ENCODE measurements around the gene KRTAP4-12.
"Not testable (repeated sequence)": the region's sequence is repeated elsewhere in the genome, so short reads cannot be mapped to it uniquely, and the experiment has no call there.

The KRTAP4-12 gene

GRCh38 chr17:41123991-41124371 is at the start of gene KRTAP4-12:
KRTAP4-12 (minus strand) TSS chr17:41124182; CDS start chr17:41124122, 60 bp downstream.
- not testable (repeated sequence) for DNase-seq (ENCODE audit: low spot score)

GRCh38 chr17:41171886-41172285 is 47.9 kb upstream of the KRTAP4-12 start:
- no peak for DNase-seq (ENCODE audit: low spot score)

- no peak for DNase-seq (ENCODE audit: low spot score)
These were observed 44.1 kb upstream of the KRTAP4-12 start, which contains the start of gene KRTAP4-3 for GRCh38 chr17:41168121-41168520. KRTAP4-3 (minus strand) TSS chr17:41168221; CDS start chr17:41168172, 49 bp downstream.

- DNase-seq (ENCODE audit: low spot score): no peak
These were observed 43.6 kb upstream of the KRTAP4-12 start for GRCh38 chr17:41167561-41167960.

GRCh38 chr17:41163828-41164227 is 39.8 kb upstream of the KRTAP4-12 start:
- DNase-seq (ENCODE audit: low spot score): no peak

- DNase-seq (ENCODE audit: low spot score): no peak
These were observed 36.7 kb upstream of the KRTAP4-12 start, which contains the start of gene KRTAP4-4 for GRCh38 chr17:41160648-41161047. KRTAP4-4 (minus strand) TSS chr17:41160748; CDS start chr17:41160691, 57 bp downstream.

- not testable (repeated sequence) for DNase-seq (ENCODE audit: low spot score)
These were observed 36.2 kb upstream of the KRTAP4-12 start for GRCh38 chr17:41160190-41160589.

GRCh38 chr17:41153856-41154255 is 29.9 kb upstream of the KRTAP4-12 start:
- no peak for DNase-seq (ENCODE audit: low spot score)

GRCh38 chr17:41151525-41151924 is 27.5 kb upstream of the KRTAP4-12 start:
- DNase-seq (ENCODE audit: low spot score): no peak

GRCh38 chr17:41150026-41150425 is 26.0 kb upstream of the KRTAP4-12 start:
- no peak for DNase-seq (ENCODE audit: low spot score)

GRCh38 chr17:41149652-41149985 is 25.6 kb upstream of the KRTAP4-12 start, which contains the start of gene KRTAP4-5:
KRTAP4-5 (minus strand) TSS chr17:41149825; CDS start chr17:41149767, 58 bp downstream.
- DNase-seq (ENCODE audit: low spot score): no peak

GRCh38 chr17:41148971-41149651 is 25.1 kb upstream of the KRTAP4-12 start:
- not testable (repeated sequence) for DNase-seq (ENCODE audit: low spot score)

GRCh38 chr17:41147531-41148204 is 23.7 kb upstream of the KRTAP4-12 start:
- DNase-seq (ENCODE audit: low spot score): no peak

GRCh38 chr17:41145261-41145660 is 21.3 kb upstream of the KRTAP4-12 start:
- DNase-seq (ENCODE audit: low spot score): no peak

- DNase-seq (ENCODE audit: low spot score): no peak
These were observed 20.9 kb upstream of the KRTAP4-12 start for GRCh38 chr17:41144846-41145245.

- DNase-seq (ENCODE audit: low spot score): no peak
These were observed 17.4 kb upstream of the KRTAP4-12 start for GRCh38 chr17:41141361-41141760.

- no peak for DNase-seq (ENCODE audit: low spot score)
These were observed 16.6 kb upstream of the KRTAP4-12 start, which contains the start of gene KRTAP4-6 for GRCh38 chr17:41140360-41141131. KRTAP4-6 (minus strand) TSS chr17:41140544; CDS start chr17:41140487, 57 bp downstream.

- DNase-seq (ENCODE audit: low spot score): not testable (repeated sequence)
These were observed 15.9 kb upstream of the KRTAP4-12 start for GRCh38 chr17:41139865-41140264.

GRCh38 chr17:41133880-41134735 is 10.1 kb upstream of the KRTAP4-12 start:
- DNase-seq (ENCODE audit: low spot score): peak; percentile 29

GRCh38 chr17:41131979-41132378 is 8.0 kb upstream of the KRTAP4-12 start:
- no peak for DNase-seq (ENCODE audit: low spot score)

- no peak for DNase-seq (ENCODE audit: low spot score)
These were observed 3.4 kb upstream of the KRTAP4-12 start for GRCh38 chr17:41127371-41127770.
